ENCODE data around the gene GLRX5. TPM values are rescaled to one million over a fixed set of nuclear protein-coding genes. Genes with fewer than 3 reads are reported as not detected.

Gene GLRX5
- total RNA-seq, 3 donors from 2014 or later (not counting 1 experiment from before 2014, with no cell fraction given), result 16.7 to 26.0 (median 23.4) TPM

DNA sequence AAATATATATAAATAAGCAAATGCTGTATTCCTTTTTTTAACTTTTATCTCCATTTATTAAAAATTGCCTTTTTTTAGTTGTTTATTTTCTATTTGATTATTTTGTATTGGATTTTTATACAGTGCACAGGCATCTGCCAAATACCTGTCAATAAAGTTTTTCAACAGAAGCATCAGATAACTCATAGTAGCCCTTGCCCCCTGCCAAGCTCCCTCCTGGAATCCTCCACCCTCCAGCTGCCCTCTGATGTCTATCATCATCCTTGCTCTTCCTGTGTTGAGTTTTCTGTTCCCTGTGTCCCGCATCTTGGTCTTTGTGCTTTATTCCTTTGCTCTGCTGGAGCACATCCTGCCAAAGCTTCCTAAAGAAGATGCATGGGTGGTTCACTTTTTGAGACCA, 16.6 kb downstream of the GLRX5 start:
- Histone ChIP-seq H3K36me3 (ENCODE audit: control insufficient read depth, insufficient read depth, low read length) (no peaks in the 10 kb centered on the region), H3K9me3 (ENCODE audit: control insufficient read depth, insufficient read depth, low read length) (no peaks in the 10 kb centered on the region), H3K4me1 (ENCODE audit: control insufficient read depth, insufficient read depth, low read length) (peaks cover 15% of the 10 kb centered on the region), H3K27ac (ENCODE audit: low read length) (no peak overlapping the region), H3K27me3 (ENCODE audit: control insufficient read depth, insufficient read depth, low read length) (no peaks in the 10 kb centered on the region), H3K4me3 (ENCODE audit: low read length) (no peak overlapping the region)
- DNase-seq (no peak), ATAC-seq (no peak)
- Mint-ChIP-seq H3K4me3 (no peak overlapping the region), H3K36me3 (no peaks in the 10 kb centered on the region), H3K27me3 (ENCODE audit: low read depth in 2 of 2) (no peaks in the 10 kb centered on the region), H3K27ac (no peak overlapping the region), H3K9me3 (no peaks in the 10 kb centered on the region), H3K4me1 (peaks cover 14% of the 10 kb centered on the region in 2 donors)
- 95% methylated on average over 1 of the region's 1 CpG for WGBS (ENCODE audit: insufficient coverage)
- intact Hi-C loops (cut with micrococcal nuclease), result no loop called here
- TF ChIP-seq, protein P1, sequence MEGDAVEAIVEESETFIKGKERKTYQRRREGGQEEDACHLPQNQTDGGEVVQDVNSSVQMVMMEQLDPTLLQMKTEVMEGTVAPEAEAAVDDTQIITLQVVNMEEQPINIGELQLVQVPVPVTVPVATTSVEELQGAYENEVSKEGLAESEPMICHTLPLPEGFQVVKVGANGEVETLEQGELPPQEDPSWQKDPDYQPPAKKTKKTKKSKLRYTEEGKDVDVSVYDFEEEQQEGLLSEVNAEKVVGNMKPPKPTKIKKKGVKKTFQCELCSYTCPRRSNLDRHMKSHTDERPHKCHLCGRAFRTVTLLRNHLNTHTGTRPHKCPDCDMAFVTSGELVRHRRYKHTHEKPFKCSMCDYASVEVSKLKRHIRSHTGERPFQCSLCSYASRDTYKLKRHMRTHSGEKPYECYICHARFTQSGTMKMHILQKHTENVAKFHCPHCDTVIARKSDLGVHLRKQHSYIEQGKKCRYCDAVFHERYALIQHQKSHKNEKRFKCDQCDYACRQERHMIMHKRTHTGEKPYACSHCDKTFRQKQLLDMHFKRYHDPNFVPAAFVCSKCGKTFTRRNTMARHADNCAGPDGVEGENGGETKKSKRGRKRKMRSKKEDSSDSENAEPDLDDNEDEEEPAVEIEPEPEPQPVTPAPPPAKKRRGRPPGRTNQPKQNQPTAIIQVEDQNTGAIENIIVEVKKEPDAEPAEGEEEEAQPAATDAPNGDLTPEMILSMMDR (IDR thresholded peaks at IDR 0.05), result no peak

DNA sequence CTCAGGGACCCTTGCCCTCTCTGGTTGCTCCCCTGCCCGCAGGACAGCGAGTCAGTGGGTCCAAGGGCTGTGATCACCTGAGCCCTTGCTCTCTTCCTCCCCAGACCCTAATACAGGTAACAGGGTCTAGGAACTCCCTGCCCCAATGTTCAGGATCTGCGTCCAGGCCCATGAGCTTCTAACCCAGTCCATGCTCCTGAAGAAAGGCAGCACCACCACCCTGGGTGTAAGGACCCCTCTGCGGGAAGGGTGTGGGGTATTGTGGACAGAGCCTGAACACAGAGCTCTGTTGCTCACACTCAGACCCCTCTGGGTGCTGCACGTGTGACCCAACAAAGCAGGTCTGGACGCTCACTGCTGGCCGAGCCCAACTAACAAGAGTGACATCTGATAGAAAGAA, 18.3 kb downstream of the GLRX5 start:
- no peaks in the 10 kb centered on the region for H3K27me3 ChIP-seq (ENCODE audit: control insufficient read depth, insufficient read depth, low read length)
- Mint-ChIP-seq H3K27me3 (ENCODE audit: low read depth in 2 of 2) (no peaks in the 10 kb centered on the region), H3K9me3 (no peaks in the 10 kb centered on the region), H3K27ac (no peak overlapping the region), H3K36me3 (no peaks in the 10 kb centered on the region), H3K4me1 (no peaks in the 10 kb centered on the region), H3K4me3 (no peak overlapping the region)
- no peak overlapping the region for H3K27ac ChIP-seq (ENCODE audit: low read length)
- DNase-seq, result no peak
- ATAC-seq, result no peak
- WGBS (ENCODE audit: insufficient coverage), result 94% methylated on average over 7 of the region's 7 CpGs
- TF ChIP-seq, protein P1 (IDR thresholded peaks at IDR 0.05), result no peak
- H3K9me3 ChIP-seq (ENCODE audit: control insufficient read depth, insufficient read depth, low read length), result no peaks in the 10 kb centered on the region
- H3K36me3 ChIP-seq (ENCODE audit: control insufficient read depth, insufficient read depth, low read length), result no peaks in the 10 kb centered on the region
- H3K4me3 ChIP-seq (ENCODE audit: low read length), result no peak overlapping the region
- intact Hi-C loops (cut with micrococcal nuclease), result no loop called here
- H3K4me1 ChIP-seq (ENCODE audit: control insufficient read depth, insufficient read depth, low read length), result no peaks in the 10 kb centered on the region

DNA sequence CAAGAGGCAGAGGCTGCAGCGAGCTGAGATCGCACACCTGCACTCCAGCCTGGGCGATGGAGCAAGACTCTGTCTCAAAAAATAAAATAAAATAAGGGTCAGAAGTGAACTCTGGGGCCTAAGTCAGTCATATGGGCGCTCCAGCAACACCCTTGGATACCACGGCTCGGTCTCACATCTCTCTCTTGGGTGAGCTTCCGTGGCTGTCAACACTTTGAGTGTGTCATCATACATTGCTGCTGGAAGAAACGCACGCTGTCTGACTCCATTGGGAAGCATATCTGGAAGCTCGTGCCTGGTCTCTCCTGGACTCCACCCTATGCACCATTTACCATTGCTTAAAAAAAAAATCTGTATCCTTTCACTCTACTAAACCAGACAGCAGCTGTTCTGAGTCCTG, 20.2 kb downstream of the GLRX5 start:
- Mint-ChIP-seq H3K27me3 (ENCODE audit: low read depth in 2 of 2) (no peaks in the 10 kb centered on the region), H3K4me1 (no peaks in the 10 kb centered on the region), H3K36me3 (no peaks in the 10 kb centered on the region), H3K27ac (no peak overlapping the region), H3K4me3 (no peak overlapping the region), H3K9me3 (no peaks in the 10 kb centered on the region)
- H3K4me1 ChIP-seq (ENCODE audit: control insufficient read depth, insufficient read depth, low read length), result no peaks in the 10 kb centered on the region
- no peak overlapping the region for H3K4me3 ChIP-seq (ENCODE audit: low read length)
- TF ChIP-seq, protein P1 (IDR thresholded peaks at IDR 0.05), result no peak
- intact Hi-C loops (cut with micrococcal nuclease), result no loop called here
- ATAC-seq, result no peak
- no peaks in the 10 kb centered on the region for H3K36me3 ChIP-seq (ENCODE audit: control insufficient read depth, insufficient read depth, low read length)
- H3K27me3 ChIP-seq (ENCODE audit: control insufficient read depth, insufficient read depth, low read length), result no peaks in the 10 kb centered on the region
- no peak for DNase-seq
- H3K9me3 ChIP-seq (ENCODE audit: control insufficient read depth, insufficient read depth, low read length), result no peaks in the 10 kb centered on the region
- 95% methylated on average over 10 of the region's 10 CpGs for WGBS (ENCODE audit: insufficient coverage)
- no peak overlapping the region for H3K27ac ChIP-seq (ENCODE audit: low read length)

DNA sequence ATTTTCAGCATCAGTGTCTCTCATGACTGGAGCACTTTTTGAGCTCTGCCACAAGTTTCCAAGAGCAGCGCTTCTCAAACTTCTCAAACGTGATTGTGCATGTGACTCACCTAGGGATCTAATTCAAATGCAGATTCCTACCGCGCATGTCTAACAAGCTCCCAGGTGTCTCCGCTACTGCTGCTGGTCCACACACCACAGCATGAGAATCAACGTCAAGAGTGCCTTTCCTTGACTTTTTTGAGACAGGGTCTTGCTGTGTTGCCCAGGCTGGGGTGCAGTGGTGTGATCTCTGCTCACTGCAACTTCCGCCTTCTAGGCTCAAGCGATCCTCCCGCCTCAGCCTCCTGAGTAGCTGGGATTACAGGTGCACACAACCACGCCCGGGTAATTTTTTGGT, 22.4 kb downstream of the GLRX5 start:
- intact Hi-C loops (cut with micrococcal nuclease), result no loop called here
- Mint-ChIP-seq H3K27me3 (ENCODE audit: low read depth in 2 of 2) (peaks cover 0 to 5% of the 10 kb centered on the region in 2 donors), H3K27ac (no peak overlapping the region), H3K9me3 (no peaks in the 10 kb centered on the region), H3K36me3 (no peaks in the 10 kb centered on the region), H3K4me3 (no peak overlapping the region), H3K4me1 (peaks cover 0 to 6% of the 10 kb centered on the region in 2 donors)
- H3K27me3 ChIP-seq (ENCODE audit: control insufficient read depth, insufficient read depth, low read length), result no peaks in the 10 kb centered on the region
- no peaks in the 10 kb centered on the region for H3K9me3 ChIP-seq (ENCODE audit: control insufficient read depth, insufficient read depth, low read length)
- peaks cover 4% of the 10 kb centered on the region for H3K4me1 ChIP-seq (ENCODE audit: control insufficient read depth, insufficient read depth, low read length)
- no peaks in the 10 kb centered on the region for H3K36me3 ChIP-seq (ENCODE audit: control insufficient read depth, insufficient read depth, low read length)
- H3K27ac ChIP-seq (ENCODE audit: low read length), result no peak overlapping the region
- no peak for ATAC-seq
- TF ChIP-seq, protein P1 (IDR thresholded peaks at IDR 0.05), result no peak
- WGBS (ENCODE audit: insufficient coverage), result 87% methylated on average over 11 of the region's 11 CpGs
- no peak for DNase-seq
- no peak overlapping the region for H3K4me3 ChIP-seq (ENCODE audit: low read length)

Data from natural killer cell (primary cell).